HG03460 (cell line): ENCODE measurements around the gene GABRA5.
"Not testable (repeated sequence)": the region's sequence is repeated elsewhere in the genome, so short reads cannot be mapped to it uniquely, and the experiment has no call there.

Experiments
- ATAC-seq: cut with Tn5 transposase; IDR thresholded peaks from one replicate; pipeline ENCODE4 v1.9.1; 2021; ENCODE audit not compliant: unreplicated experiment

GABRA5 gene

DNA sequence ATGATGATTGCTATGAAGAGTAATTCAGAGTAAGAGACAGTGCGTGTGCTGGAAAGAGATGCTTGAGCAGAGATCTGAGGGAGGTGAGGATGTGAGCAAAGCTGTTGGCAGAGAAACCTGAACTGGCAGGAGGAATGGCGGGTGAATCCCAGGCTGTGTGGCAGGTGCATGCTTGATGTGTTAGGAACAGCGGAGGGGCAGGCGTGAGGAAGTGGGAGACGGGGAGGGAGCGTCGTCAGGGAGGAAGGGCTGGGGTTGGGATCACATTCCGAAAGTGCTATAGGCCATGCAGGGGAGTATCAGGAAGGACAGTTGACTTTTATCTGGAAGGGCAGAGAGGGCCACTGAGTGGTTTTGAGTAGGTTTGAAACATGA is 8.6 kb downstream of the GABRA5 start:
- no peak for ATAC-seq

DNA sequence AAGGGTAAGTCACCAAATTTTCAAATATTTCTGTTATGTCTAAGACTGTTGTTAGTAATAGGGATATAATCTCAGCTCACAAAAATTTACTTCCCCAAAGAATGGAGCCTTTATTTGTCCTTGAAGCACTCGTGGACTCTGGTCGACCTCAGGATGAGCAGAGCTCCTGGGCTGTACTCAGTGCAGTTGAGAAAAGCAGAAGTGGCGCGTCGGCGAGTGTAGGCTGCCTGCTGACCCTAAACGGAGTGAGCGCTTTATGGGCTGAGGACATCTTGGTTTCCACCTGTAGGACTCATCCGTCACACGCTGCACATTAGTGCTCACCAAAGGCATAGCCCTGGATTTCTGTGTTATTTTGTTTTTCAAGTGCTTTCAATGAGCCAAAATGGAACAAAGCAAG is 11.0 kb downstream of the GABRA5 start:
- ATAC-seq: no peak

DNA sequence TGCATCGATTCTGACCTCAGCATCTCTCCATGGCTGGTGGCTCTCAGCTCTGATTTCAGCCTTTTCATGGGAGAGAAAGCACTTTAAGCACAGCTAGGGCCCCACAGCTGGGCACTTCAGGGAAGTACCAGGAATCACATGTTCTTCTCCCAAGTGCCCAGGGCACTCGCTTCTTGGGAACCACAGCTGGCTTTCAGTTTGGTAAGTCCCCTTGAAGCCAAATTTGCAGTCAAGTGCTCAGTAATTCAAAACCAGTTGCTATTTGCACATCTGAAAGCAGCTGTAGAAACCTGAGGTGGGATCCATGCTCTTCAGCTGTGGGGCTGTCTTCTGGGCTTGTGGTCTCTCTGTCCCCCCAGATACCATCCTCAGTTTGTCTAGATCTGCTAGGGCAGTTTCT is 12.8 kb downstream of the GABRA5 start:
- no peak for ATAC-seq

DNA sequence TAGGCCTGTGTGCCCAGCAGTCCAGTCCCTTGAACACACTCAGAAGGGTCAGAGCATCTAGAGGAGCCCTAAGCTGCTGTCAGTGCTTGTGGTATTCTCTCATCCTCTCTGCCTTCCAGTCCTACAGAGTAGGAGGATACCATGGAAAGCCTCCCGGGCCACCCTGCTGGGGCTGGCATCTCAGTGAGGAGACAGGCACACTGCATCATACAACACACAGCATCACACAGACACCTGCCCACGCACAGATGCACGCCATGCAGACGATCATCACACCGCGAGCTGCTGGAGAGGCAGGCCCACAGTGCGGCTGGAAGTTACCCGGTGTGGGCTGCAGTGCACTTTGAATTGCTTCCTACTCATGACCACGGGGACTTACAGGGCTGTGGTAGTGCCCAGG is 15.2 kb downstream of the GABRA5 start:
- ATAC-seq: no peak

DNA sequence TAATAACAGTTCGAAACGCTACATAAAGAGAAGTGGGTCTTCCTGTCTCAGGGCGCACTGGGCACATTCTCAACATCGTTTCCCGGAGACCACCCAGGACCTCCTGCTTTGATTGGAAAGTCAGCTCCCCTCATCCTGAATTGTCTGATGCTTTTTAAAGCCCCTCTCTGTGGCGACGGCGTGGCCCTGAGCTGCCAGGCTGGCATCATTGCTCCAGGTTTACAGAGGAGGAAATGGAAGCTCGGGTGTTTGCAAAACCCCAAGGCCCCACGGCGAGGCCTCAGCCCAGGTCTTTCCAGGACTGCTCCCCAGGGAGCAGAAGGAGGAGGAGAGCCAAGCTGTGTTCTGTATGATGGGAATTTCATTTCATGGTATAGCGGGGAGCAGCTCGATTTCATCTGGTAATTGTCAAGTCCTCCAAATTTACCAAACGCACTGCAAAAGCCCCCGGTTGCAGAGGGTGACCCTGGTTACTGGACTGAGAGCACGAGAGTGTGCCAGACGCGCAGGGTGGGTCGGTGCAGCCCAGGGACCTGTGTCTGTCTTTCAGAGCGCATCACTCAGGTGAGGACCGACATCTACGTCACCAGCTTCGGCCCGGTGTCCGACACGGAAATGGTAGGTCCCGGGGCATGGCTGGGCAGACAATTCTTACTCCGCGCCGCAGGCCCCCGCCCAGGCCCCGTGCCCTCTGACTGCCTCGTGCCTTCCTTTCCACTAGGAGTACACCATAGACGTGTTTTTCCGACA is 15.9 kb downstream of the GABRA5 start:
- no peak for ATAC-seq

DNA sequence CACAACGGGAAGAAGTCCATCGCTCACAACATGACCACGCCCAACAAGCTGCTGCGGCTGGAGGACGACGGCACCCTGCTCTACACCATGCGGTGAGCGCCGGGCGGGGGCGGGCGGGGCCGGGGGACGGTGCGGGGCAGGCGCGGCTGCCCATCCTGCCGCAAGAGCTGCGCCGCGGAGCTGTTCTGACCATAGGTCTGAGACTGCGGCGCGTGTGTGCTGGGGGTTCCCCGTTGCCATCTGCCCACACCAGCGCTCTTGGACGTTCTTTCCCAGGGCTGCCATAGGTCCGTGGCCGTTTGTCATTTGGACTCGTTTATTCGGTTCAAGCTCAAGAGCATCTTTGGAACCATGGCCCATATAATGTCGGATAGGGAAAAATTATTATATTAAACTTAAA is 16.6 kb downstream of the GABRA5 start:
- ATAC-seq: no peak

DNA sequence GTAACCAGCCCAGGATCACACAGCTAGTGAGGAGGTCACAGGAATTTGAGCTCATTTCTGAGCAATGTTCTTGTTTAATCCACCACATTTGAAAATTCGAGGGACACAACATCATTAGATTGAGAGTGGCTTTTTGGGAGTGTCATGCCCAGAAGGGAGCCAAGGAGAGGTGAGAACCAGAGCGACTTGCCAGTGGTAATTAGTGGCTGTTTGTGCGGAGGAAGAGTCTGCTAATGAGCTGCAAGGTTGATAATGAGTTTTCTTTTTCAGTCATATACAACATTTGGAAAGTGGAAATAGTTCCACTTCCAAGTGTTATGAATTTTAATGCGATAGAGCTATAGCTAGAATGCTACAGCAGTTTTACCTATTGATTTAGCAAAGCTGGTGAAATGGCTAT is 19.7 kb downstream of the GABRA5 start:
- no peak for ATAC-seq

- ATAC-seq: no peak
These were observed 21.2 kb downstream of the GABRA5 start for GRCh38 chr15:26887926-26888666.

GRCh38 chr15:26888761-26889160 is 21.9 kb downstream of the GABRA5 start:
- no peak for ATAC-seq

DNA sequence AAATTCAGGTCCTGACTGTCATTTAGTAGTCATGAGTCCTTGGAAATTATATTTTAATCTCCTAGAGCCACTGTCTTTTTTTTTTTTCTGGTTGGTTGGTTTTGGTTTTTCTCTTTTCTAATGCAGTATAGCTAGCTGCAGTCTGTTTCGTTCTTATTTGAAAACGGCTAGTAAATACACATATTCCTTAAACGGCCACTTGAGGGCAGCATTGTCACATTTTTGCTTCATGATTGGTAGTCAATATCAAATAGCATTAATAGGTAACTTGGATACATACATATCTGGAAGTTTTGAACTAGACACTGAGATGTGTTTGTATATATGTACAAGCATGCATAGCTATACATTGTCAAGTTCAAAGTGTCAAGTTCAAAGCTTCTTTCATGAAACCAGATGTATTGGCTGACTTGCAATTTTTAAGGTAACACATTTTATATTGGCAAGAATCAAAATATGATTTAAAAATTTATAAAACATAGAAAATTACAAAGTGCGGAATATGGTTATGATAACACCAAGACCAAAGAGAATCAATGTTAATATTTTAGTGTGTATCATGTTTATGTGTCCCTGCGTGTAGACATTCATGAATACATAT is 22.5 kb downstream of the GABRA5 start:
- no peak for ATAC-seq

GRCh38 chr15:26890451-26890850 is 23.6 kb downstream of the GABRA5 start:
- ATAC-seq: no peak

DNA sequence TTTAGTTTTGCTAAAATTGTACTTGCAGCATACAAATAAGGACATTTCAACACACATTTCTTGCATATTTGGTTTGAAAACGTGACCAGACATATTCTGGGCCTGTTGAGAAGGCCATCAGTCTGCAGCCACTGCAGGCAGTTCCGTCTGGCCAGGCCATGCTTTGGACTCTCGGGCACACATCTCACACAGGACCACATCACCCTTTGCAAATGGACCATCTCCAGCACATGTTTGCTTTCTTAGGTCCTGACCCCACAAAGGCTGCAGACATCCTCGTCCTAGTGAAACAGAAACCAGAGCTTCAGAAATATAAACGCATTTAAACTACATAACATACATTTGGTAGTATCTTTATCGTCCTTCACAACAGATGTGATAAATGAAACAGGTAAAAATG is 24.1 kb downstream of the GABRA5 start:
- no peak for ATAC-seq

DNA sequence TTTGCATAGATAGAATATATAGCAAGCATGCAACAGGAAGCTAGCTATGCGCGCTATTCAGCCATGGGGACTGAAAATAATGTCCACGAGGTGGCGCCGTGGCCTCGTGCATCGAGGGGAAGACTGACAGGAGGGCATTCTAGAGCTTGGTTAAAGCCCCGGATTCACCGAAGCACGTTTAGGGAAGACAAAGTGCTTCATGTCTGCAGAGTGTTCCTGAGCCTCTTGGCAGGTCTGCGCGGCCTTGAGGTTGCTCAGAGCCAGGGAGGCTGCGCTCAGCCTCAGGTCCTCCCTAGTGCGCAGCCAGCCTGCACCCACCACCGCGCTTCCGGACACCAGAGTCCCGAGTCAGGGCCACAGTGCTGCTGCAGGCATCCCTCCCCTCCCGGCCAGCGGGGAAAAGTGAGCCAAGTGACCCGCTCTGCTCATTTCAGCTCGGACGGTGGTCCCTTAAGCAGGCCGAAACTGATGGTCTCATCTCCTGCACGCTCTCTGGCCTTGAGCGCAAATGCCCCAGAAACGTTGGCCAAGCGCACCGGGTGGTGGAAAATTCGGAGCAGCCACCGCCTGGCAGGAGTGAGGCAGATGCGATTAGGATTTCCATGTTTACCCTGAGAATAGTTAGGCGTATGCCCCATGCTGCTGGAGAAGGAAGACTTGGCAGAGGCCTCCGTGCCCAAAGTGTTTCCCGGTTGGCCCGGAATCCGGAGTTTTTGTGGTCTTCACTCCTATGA is 24.8 kb downstream of the GABRA5 start:
- ATAC-seq: peak; percentile 64

DNA sequence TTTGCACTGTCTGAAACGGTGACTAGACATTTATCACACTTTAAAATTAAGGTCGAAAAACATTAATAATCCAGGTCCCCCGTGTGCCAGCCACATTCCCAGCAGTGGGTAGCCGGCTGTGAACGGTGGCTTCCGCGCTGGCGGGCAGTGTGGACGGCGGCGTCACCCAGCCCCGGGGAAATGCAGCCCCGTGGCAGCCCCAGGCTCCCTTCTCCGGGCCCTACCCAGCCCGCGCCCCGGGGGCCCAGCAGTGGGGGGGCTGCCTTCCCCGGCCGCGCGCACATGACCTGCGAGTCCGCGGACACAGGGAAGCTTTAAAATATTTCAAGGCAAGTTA is 25.3 kb downstream of the GABRA5 start:
- ATAC-seq: no peak

- no peak for ATAC-seq
These were observed 25.8 kb downstream of the GABRA5 start for GRCh38 chr15:26892678-26893077.

DNA sequence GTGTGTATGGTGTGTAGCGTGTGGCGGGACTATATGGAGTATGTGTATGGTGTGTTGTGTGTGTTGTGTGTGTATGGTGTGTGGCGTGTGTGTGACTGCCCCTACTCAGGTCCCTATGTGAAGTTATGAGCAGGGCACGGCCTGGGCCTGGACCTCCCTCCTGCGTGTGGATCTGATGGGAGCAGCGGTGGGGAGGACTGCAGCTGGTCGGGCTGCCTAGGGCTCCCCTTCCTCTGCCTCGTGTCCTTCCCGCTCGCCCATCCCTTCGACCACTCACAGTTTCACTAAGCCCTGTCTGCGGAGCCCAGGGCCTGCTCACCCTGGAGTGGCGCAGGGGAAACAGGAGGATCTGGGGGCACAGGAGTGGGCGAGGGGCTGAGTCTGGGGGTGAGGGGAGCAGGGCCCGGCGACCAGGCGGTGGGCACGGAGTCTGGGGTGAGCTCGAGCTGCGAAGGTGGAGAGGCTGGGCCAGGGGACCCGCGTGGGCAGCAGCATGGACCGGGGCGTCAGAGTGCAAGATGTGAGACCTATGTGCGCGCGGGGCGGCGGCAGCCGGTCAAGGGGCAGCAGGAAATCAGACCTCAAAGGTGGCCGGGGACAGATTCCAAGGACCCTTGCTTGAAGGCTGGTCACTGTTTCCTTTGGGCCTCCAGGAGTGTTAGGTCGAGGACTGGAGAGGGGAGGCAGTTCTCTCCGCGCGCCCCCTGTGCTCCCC is 26.6 kb downstream of the GABRA5 start:
- no peak for ATAC-seq

- no peak for ATAC-seq
These were observed 27.3 kb downstream of the GABRA5 start for GRCh38 chr15:26894181-26894580.

GRCh38 chr15:26895346-26895745 is 28.5 kb downstream of the GABRA5 start:
- not testable (repeated sequence) for ATAC-seq

GRCh38 chr15:26899658-26900057 is 32.8 kb downstream of the GABRA5 start:
- no peak for ATAC-seq

DNA sequence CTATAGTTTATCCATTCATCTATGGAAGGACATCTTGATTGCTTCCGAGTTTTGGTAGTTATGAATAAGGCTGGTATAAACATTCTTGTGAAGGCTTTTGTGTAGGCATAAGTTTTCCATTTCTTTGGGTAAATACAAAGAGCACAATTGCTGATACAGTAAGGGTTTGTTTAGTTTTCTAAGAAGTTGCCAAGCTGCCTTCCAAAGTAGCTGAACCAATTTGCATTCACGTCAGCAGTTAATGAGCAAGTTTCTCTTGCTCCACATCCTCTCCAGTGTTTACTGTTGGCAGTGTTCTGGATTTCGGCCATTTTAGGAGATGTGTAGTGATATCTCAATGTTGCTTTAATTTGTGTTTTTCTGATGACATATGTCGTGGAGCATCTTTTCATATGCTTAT is 34.2 kb downstream of the GABRA5 start:
- no peak for ATAC-seq

DNA sequence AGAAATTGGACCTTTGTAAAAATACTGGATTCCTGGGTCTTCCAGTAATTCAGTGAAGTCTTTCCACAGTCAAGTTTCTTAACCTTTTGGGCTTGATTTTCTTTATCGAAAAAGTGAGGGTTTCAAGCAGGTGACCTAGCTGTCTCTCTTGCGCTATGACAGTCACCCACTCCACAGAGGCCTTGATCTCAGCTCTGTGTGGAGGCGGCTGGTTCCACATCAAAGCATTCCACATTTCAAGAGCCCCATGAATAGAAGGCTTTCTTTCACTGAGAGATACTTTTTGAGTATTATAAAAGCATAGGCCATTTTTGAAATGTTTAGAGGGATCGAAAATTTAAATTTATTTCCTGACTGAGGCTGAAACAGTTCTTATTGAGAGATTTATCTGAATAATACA is 43.9 kb downstream of the GABRA5 start:
- ATAC-seq: no peak
